Astrocyte of the spinal cord (primary cell): ENCODE results near the gene SLC34A1.

ENCODE experiments used
- DNase-seq: peaks from one replicate; pipeline ENCODE4 v3.0.0; 2011; ENCODE audit warnings: low read depth, low spot score
- H3K4me3 ChIP-seq: 2 replicates; pipeline ENCODE4 v1.5.1; 2011; ENCODE audit warnings: low read depth, mild to moderate bottlenecking, low read length, moderate library complexity
- CTCF ChIP-seq: IDR thresholded peaks from 2 replicates; pipeline ENCODE4 v1.5.1; 2012; ENCODE audit warnings: low read depth, mild to moderate bottlenecking, low read length, inconsistent platforms
- in situ Hi-C: cut with HindIII; loops from 2 replicates; pipeline ENCODE4 v1.10.0; 2017; ENCODE audit warnings: low sequenced_read_pairs

SLC34A1 gene

GRCh38 chr5:177445917-177446199, 61.6 kb downstream of the SLC34A1 start:
- in situ Hi-C loops, result no loop called here
- H3K4me3 ChIP-seq, result peak overlapping the region; percentile 49
- no peak for DNase-seq
- TF ChIP-seq CTCF, result no peak

- peak within 1 kb of the TSS; percentile 49 for H3K4me3 ChIP-seq
- in situ Hi-C loops, result no loop called here
- DNase-seq, result peak; percentile 62
- peak; percentile 2 for TF ChIP-seq CTCF
Measured at GRCh38 chr5:177446200-177447065, 62.2 kb downstream of the SLC34A1 start, which contains the start of gene PRR7. Gene PRR7 (plus strand): TSS chr5:177446814. CDS start chr5:177455068, 8,254 bp downstream.

GRCh38 chr5:177447066-177447610, 62.9 kb downstream of the SLC34A1 start:
- peak overlapping the region; percentile 49 for H3K4me3 ChIP-seq
- no peak for DNase-seq
- TF ChIP-seq CTCF, result no peak
- in situ Hi-C loops, result no loop called here

GRCh38 chr5:177447611-177448243, 63.5 kb downstream of the SLC34A1 start:
- peak; percentile 84 for DNase-seq
- H3K4me3 ChIP-seq, result peak overlapping the region; percentile 49
- peak; percentile 15 for TF ChIP-seq CTCF
- in situ Hi-C loops, result no loop called here
